Suprapubic skin (tissue), 4 donors: ENCODE results near the gene SYNPO2.

Experiments
- CTCF ChIP-seq, 2 donors: fragments of 200-600 bp in 1 of 2; fragments of 450-650 bp in 1 of 2; sonication (generic) in 1 of 2; IDR thresholded peaks; one replicate each; pipeline ENCODE4 v1.5.1; 2016 to 2019; ENCODE audit warnings: antibody characterized with exemption in 2 of 2, mild to moderate bottlenecking in 1 of 2, moderate library complexity in 1 of 2
- EP300 ChIP-seq: sonication (generic); formaldehyde crosslinking; IDR thresholded peaks from one replicate; pipeline ENCODE4 v1.6.1; 2017; ENCODE audit warnings: antibody characterized with exemption
- POLR2A ChIP-seq, 2 donors: fragments of 450-650 bp; IDR thresholded peaks; one replicate each; pipeline ENCODE4 v1.6.1; 2017; ENCODE audit warnings: antibody characterized with exemption in 2 of 2, mild to moderate bottlenecking in 2 of 2, moderate library complexity in 2 of 2
- POLR2AphosphoS5 ChIP-seq, 3 donors: sonication (generic); formaldehyde crosslinking; IDR thresholded peaks; one replicate each; pipeline ENCODE4 v1.6.1; 2017; ENCODE audit warnings: antibody characterized with exemption in 3 of 3

GRCh38 chr4:119030536-119030890, 141.9 kb downstream of the SYNPO2 start:
- TF ChIP-seq CTCF (IDR thresholded peaks at IDR 0.05) = no peak
- no peak for TF ChIP-seq POLR2AphosphoS5 (IDR thresholded peaks at IDR 0.05)
- TF ChIP-seq POLR2A (IDR thresholded peaks at IDR 0.05) = no peak
- no peak for TF ChIP-seq EP300
